Raji (cell line): ENCODE data around the gene SUN2.

Experiments used
- POLR2A ChIP-seq: IDR thresholded peaks from 2 replicates; pipeline ENCODE4 v1.6.1; 2011; ENCODE audit warnings: low read depth, low read length, control low read depth; ENCODE audit not compliant: insufficient read depth

The SUN2 gene, protein sequence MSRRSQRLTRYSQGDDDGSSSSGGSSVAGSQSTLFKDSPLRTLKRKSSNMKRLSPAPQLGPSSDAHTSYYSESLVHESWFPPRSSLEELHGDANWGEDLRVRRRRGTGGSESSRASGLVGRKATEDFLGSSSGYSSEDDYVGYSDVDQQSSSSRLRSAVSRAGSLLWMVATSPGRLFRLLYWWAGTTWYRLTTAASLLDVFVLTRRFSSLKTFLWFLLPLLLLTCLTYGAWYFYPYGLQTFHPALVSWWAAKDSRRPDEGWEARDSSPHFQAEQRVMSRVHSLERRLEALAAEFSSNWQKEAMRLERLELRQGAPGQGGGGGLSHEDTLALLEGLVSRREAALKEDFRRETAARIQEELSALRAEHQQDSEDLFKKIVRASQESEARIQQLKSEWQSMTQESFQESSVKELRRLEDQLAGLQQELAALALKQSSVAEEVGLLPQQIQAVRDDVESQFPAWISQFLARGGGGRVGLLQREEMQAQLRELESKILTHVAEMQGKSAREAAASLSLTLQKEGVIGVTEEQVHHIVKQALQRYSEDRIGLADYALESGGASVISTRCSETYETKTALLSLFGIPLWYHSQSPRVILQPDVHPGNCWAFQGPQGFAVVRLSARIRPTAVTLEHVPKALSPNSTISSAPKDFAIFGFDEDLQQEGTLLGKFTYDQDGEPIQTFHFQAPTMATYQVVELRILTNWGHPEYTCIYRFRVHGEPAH

DNA sequence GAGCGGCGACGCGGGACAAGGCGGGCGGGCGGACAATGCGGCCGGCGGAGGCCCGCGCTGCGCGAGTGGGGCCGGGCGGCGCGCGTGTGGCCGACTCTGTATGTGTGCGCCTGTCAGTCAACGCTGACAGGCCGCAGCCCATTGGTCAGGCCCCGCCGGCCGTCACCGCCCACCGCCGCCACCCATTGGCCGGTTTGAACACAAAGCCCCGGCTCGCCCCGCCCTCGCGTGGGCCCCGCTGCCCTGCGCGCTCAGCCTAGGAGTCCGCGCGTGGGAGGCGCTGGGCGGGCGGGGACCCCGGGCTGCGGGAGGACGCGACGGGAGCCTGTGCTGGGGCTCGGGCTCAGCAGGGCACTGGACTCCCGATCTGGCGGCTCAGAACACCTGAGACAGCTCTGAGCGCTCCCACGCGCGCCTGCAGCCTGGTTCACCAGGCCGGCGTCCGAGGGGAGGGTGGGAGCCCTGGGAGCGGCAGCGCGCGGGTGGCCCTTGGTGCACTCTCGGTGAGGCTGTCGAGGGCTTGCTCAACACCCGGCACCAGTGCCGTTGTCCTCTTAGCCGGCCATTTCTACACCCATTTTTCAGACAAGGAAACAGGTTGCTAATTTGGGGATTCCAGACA is at the start of gene SUN2:
SUN2 (minus strand) TSS at position 88 of the 622 bp plus-strand sequence. CDS start 3,370 bp downstream, outside the sequence.
- TF ChIP-seq POLR2A, result peak; percentile 66

GRCh38 chr22:38802671-38803121 is 46.9 kb upstream of the SUN2 start:
- no peak for TF ChIP-seq POLR2A

GRCh38 chr22:38799265-38800002 is 43.6 kb upstream of the SUN2 start:
- no peak for TF ChIP-seq POLR2A

- TF ChIP-seq POLR2A, result no peak
Measured at GRCh38 chr22:38798496-38798895, 42.7 kb upstream of the SUN2 start.

GRCh38 chr22:38796262-38796957 is 40.6 kb upstream of the SUN2 start:
- TF ChIP-seq POLR2A, result no peak

DNA sequence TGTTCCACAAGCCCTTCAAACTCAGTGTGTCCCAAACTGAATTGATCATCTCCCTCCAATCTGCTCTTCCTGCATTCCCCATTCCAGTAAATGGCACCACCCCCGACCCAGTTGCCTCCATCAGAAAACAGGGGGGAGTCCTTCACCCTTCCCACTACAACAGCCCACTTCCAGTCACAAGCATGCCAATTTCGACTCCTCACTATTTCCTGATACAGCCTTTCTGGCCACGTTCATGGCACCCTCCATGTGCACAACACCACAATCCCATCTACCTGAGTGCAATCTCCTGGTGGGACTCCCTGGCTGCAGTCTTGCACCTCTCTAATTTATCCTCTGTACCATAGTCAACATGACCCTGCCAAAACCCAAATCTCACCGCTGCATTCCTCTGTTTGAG is 39.8 kb upstream of the SUN2 start:
- no peak for TF ChIP-seq POLR2A

DNA sequence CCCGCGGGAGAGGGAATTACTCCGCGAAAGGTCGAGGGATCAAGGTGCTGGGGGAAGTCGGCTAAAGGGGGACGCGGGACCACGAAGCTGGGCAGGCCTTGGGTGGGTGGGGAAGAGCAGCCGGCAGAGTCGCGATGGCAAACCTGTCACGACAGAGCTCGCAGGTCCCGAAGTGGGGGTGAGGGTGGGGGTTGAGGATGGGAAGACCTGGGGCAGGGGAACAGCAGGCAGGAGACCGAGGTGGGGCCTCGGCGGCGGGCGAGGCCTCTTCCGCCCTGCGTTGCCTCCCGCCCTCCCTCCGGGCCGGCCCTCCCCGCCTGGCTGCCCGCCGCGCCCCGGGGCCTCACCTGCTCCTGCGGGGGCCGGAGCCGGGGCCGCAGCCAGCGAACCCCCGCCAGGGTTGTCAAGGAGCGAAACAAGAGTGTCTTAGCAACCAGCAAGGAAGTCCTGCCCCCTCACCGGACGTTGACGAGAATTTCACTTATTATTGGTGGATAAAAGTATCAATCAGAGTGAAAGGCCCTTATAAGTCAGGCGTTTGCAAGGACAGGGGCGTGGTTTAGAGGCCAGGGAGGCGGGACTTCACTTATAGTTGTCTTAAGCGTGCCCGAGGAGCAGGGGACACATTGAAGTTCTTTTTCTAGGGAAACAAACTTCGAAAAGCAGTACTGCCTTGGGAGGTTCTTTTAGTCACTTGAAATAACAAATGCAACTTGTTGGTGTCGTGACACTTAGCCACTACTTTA is 38.1 kb upstream of the SUN2 start, which contains the start of gene DNAL4:
DNAL4 (minus strand) TSS at position 423 of the 746 bp plus-strand sequence. CDS start 11,412 bp downstream, outside the sequence.
- TF ChIP-seq POLR2A, result peak; percentile 51; the same call in 1 of the 2 replicates

DNA sequence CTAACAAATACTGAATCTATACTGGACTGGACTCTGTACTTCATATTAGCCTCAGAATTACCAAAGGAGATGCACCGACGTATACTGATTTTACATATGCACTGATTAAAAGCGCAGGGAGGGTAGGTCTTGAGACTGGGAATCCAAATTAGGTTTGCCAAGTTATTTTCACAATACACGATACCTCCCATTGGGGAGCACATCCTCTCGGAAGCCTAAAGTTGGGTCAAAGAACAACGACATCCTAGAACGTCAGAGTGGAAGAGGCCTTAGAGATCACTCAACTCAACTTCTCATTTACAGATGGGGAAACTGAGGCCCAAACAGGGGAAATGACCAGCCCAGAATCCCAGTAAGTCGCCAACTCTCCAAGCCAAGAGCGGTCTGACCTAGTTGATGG is 37.5 kb upstream of the SUN2 start:
- TF ChIP-seq POLR2A, result no peak

DNA sequence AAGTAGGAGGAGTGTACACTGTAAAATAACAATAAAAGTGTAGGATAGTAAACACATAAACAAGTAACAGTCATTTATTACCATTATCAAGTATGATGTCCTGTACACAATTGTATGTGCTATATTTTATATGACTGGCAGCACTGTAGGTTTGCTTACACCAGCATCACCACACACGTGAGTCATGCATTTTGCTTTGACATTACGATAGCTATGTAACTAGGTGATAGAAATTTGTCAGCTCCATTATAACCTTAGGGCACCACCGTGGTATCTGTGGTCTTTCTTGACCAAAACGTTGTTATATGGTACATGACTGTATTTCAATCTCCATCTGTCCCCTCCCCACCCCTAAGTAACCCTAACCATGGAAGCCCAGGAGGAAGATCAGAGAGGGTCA is 37.0 kb upstream of the SUN2 start:
- no peak for TF ChIP-seq POLR2A

- no peak for TF ChIP-seq POLR2A
Measured at GRCh38 chr22:38789606-38790005, 33.8 kb upstream of the SUN2 start.

DNA sequence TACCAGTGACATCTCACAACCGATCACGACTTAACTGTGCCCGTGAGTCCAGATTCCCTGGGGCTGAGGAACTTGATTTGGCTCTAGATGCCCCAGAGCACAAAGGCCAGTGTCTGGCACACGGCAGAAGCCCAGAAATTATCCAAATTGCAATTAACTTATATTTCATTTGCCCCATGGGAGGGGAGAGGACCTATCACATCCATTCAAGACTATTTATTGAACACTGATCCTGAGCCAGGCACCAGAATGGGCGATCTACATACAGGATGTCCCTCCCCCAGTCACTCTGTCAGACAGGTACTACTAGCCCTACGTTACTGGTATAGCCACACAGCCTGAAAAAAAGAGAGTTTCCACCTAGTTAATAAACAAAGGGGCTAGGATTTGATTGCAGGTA is 33.0 kb upstream of the SUN2 start:
- TF ChIP-seq POLR2A, result no peak

DNA sequence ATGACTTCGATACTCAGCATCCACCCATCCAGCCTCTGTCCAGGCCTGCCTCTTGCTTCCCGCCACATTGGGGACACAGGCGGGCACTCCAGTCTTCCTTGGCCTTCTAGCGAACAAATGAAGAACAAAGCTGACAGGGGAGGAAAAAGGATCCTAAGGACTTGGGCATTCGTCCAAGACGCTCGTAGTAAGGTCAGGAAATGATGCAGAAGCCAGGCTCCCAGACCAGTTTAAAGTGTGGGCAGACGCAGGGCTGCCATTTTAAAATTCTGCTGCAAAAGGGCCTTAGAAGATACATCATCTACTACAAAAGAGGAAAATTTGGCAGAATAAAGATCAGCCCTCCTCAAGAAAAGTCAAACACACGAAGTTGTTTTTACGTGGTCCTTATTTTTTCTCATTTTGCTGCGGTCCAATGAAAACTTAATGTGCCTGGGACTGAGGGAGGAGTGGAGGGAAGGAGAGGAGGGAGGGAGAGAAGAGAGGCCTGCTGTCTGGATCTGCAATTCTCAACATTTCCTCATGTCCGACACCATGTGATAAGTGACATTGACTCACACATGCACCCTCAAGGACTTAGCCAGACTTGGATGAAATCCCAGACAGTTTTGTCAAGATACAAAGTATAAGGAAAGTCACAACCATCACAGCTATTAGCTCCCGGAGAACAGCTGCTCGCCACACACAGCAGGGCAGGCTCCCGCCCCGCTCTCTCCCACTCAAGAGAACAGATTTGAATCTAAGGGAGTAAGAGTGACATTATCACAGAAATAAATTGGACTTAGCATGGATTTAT is 32.4 kb upstream of the SUN2 start:
- TF ChIP-seq POLR2A, result no peak

- no peak for TF ChIP-seq POLR2A
Measured at GRCh38 chr22:38786631-38787030, 30.8 kb upstream of the SUN2 start.

- no peak for TF ChIP-seq POLR2A
Measured at GRCh38 chr22:38784856-38785255, 29.1 kb upstream of the SUN2 start.
